WTC11 (cell line): ENCODE results near the gene SCUBE1. TPM values are rescaled to one million over a fixed set of nuclear protein-coding genes. Genes with fewer than 3 reads are reported as not detected.

Source experiments
- ATAC-seq: fragments of 200-7000 bp; cut with Tn5 transposase; 2 replicates; pipeline ENCODE4 v1.10.0; 2021; ENCODE audit warnings: mild to moderate bottlenecking, moderate library complexity
- CTCF ChIA-PET: fragments of 300-600 bp; sonication (Branson Sonifier 250); formaldehyde crosslinking; loops from one replicate; lab custom pipeline; 2021; ENCODE audit warnings: antibody characterized with exemption; lab: Charles Lee
- POLR2A ChIA-PET: fragments of 350-600 bp; sonication (Branson Sonifier 250); formaldehyde crosslinking; loops from one replicate; lab custom pipeline; 2021; ENCODE audit warnings: antibody characterized with exemption; lab: Charles Lee
- DNase-seq: peaks from one replicate; pipeline ENCODE4 v3.0.0; 2021; ENCODE audit warnings: low spot score
- H3K27ac Mint-ChIP-seq: 2 replicates; pipeline ENCODE4 v1.8.0; 2021; ENCODE audit warnings: mixed read lengths
- H3K27me3 Mint-ChIP-seq: 2 replicates; pipeline ENCODE4 v1.8.0; 2021; ENCODE audit warnings: low read depth, mild to moderate bottlenecking, moderate library complexity, mixed read lengths
- H3K36me3 Mint-ChIP-seq: 2 replicates; pipeline ENCODE4 v1.8.0; 2021; ENCODE audit warnings: mixed read lengths
- H3K4me1 Mint-ChIP-seq: 2 replicates; pipeline ENCODE4 v1.8.0; 2022; ENCODE audit warnings: mixed read lengths
- H3K4me3 Mint-ChIP-seq: 2 replicates; pipeline ENCODE4 v1.8.0; 2021; ENCODE audit warnings: mild to moderate bottlenecking, moderate library complexity, mixed read lengths
- H3K9me3 Mint-ChIP-seq: 2 replicates; pipeline ENCODE4 v1.8.0; 2021; ENCODE audit warnings: mixed read lengths
- ATF1 ChIP-seq: sonication (generic); formaldehyde crosslinking; IDR thresholded peaks from 2 replicates; pipeline ENCODE4 v1.8.1; 2023; ENCODE audit warnings: mild to moderate bottlenecking, moderate library complexity, missing genetic modification reagents
- EMX1 ChIP-seq: fragments of 250-450 bp; sonication (Bioruptor Pico); IDR thresholded peaks from 2 replicates; pipeline ENCODE4 v1.8.0; 2021; ENCODE audit warnings: mild to moderate bottlenecking
- FOXP1 ChIP-seq: sonication (generic); formaldehyde crosslinking; IDR thresholded peaks from 2 replicates; pipeline ENCODE4 v1.8.0; 2022; ENCODE audit warnings: missing genetic modification reagents, mild to moderate bottlenecking, moderate library complexity, borderline replicate concordance
- GRHL2 ChIP-seq: fragments of 250-450 bp; sonication (Bioruptor Pico); IDR thresholded peaks from 2 replicates; pipeline ENCODE4 v1.8.0; 2022; ENCODE audit warnings: mild to moderate bottlenecking, moderate library complexity; ENCODE audit not compliant: insufficient replicate concordance, severe bottlenecking
- MXD4 ChIP-seq: fragments of 250-450 bp; sonication (Bioruptor Pico); IDR thresholded peaks from 2 replicates; pipeline ENCODE4 v1.8.0; 2021; ENCODE audit warnings: mild to moderate bottlenecking, moderate library complexity, borderline replicate concordance
- MYBL2 ChIP-seq: sonication (generic); formaldehyde crosslinking; IDR thresholded peaks from 2 replicates; pipeline ENCODE4 v1.8.1; 2023; ENCODE audit warnings: mild to moderate bottlenecking, moderate library complexity, missing genetic modification reagents
- NFE2L1 ChIP-seq: sonication (generic); formaldehyde crosslinking; IDR thresholded peaks from 2 replicates; pipeline ENCODE4 v1.8.1; 2023; ENCODE audit warnings: missing genetic modification reagents
- NFYB ChIP-seq: sonication (generic); formaldehyde crosslinking; conservative IDR thresholded peaks from 2 replicates; pipeline ENCODE4 v1.8.0; 2022; ENCODE audit warnings: low read depth, missing genetic modification reagents
- NR2C2 ChIP-seq: sonication (generic); formaldehyde crosslinking; IDR thresholded peaks from 2 replicates; pipeline ENCODE4 v1.8.0; 2022; ENCODE audit warnings: mild to moderate bottlenecking, missing genetic modification reagents
- SMAD3 ChIP-seq: sonication (generic); formaldehyde crosslinking; IDR thresholded peaks from 2 replicates; pipeline ENCODE4 v1.8.0; 2022; ENCODE audit warnings: missing genetic modification reagents, mild to moderate bottlenecking, borderline replicate concordance
- SOX15 ChIP-seq: fragments of 250-450 bp; sonication (Bioruptor Pico); IDR thresholded peaks from 2 replicates; pipeline ENCODE4 v1.9.0; 2021; ENCODE audit warnings: mild to moderate bottlenecking
- SP1 ChIP-seq: sonication (generic); formaldehyde crosslinking; conservative IDR thresholded peaks from 2 replicates; pipeline ENCODE4 v1.8.1; 2022; ENCODE audit warnings: missing genetic modification reagents
- ZBTB21 ChIP-seq: sonication (generic); formaldehyde crosslinking; IDR thresholded peaks from 2 replicates; pipeline ENCODE4 v1.8.1; 2023; ENCODE audit warnings: mild to moderate bottlenecking, missing genetic modification reagents, borderline replicate concordance
- ZNF219 ChIP-seq: sonication (generic); formaldehyde crosslinking; IDR thresholded peaks from 2 replicates; pipeline ENCODE4 v1.8.0; 2023; ENCODE audit warnings: missing genetic modification reagents, mild to moderate bottlenecking, borderline replicate concordance
- total RNA-seq: library from RNA; stranded (reverse); gene quantifications from 3 replicates; pipeline ENCODE4 v1.2.3, GENCODE V29; 2021
- TF ChIP-seq, protein P1 (sequence below): sonication (generic); formaldehyde crosslinking; IDR thresholded peaks from 2 replicates; pipeline ENCODE4 v1.8.0; 2022; ENCODE audit warnings: mild to moderate bottlenecking, missing genetic modification reagents
- TF ChIP-seq, protein P2 (sequence below): sonication (generic); formaldehyde crosslinking; conservative IDR thresholded peaks from 2 replicates; pipeline ENCODE4 v1.8.1; 2023; ENCODE audit warnings: mild to moderate bottlenecking, low read depth, missing genetic modification reagents, moderate library complexity
- TF ChIP-seq, protein P3 (sequence below): sonication (generic); formaldehyde crosslinking; IDR thresholded peaks from 2 replicates; pipeline ENCODE4 v1.8.1; 2022; ENCODE audit warnings: low read depth, mild to moderate bottlenecking, moderate library complexity, missing genetic modification reagents, borderline replicate concordance
- TF ChIP-seq, protein P4 (sequence below): fragments of 250-450 bp; sonication (Bioruptor Pico); IDR thresholded peaks from 2 replicates; pipeline ENCODE4 v2.1.2; 2022; ENCODE audit warnings: mild to moderate bottlenecking, moderate library complexity
- TF ChIP-seq, protein P5 (sequence below): sonication (generic); formaldehyde crosslinking; IDR thresholded peaks from 2 replicates; pipeline ENCODE4 v1.8.0; 2022; ENCODE audit warnings: mild to moderate bottlenecking, missing genetic modification reagents
- TF ChIP-seq, protein P6 (sequence below): sonication (generic); formaldehyde crosslinking; IDR thresholded peaks from 2 replicates; pipeline ENCODE4 v1.8.1; 2023; ENCODE audit warnings: mild to moderate bottlenecking, moderate library complexity, missing genetic modification reagents

Gene SCUBE1
- total RNA-seq, 1 experiment from 2014 or later: 6.9 TPM

DNA sequence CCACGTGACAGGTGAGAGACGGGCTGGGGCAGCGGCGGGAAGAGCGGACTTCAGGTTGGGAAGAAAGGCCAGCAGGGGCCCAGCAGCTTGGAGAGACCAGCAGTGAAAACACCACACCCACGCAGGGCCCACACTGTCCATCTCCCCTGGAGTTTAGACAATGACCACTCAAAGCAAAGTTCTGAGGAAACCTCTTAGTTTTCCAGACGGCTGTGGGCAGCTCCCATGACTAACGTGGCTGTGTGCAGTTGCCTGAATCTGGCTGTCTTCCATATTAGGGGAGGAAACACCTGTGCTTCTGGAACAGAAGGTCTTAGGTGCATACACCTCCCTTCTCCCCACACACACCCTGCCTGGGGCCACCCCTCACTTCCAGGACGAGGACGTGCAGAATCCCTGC is 85.6 kb downstream of the SCUBE1 start:
- H3K27me3 Mint-ChIP-seq: no peaks in the 10 kb centered on the region; the same call in 1 of the 2 replicates
- TF ChIP-seq MXD4 (CRISPR knock-in tag) (no peak), MYBL2 (CRISPR knock-in tag) (no peak), NFYB (CRISPR knock-in tag) (no peak), ZNF219 (CRISPR knock-in tag) (no peak)
- TF ChIP-seq, protein P1, sequence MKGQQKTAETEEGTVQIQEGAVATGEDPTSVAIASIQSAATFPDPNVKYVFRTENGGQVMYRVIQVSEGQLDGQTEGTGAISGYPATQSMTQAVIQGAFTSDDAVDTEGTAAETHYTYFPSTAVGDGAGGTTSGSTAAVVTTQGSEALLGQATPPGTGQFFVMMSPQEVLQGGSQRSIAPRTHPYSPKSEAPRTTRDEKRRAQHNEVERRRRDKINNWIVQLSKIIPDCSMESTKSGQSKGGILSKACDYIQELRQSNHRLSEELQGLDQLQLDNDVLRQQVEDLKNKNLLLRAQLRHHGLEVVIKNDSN (CRISPR knock-in tag): no peak
- TF ChIP-seq, protein P2, sequence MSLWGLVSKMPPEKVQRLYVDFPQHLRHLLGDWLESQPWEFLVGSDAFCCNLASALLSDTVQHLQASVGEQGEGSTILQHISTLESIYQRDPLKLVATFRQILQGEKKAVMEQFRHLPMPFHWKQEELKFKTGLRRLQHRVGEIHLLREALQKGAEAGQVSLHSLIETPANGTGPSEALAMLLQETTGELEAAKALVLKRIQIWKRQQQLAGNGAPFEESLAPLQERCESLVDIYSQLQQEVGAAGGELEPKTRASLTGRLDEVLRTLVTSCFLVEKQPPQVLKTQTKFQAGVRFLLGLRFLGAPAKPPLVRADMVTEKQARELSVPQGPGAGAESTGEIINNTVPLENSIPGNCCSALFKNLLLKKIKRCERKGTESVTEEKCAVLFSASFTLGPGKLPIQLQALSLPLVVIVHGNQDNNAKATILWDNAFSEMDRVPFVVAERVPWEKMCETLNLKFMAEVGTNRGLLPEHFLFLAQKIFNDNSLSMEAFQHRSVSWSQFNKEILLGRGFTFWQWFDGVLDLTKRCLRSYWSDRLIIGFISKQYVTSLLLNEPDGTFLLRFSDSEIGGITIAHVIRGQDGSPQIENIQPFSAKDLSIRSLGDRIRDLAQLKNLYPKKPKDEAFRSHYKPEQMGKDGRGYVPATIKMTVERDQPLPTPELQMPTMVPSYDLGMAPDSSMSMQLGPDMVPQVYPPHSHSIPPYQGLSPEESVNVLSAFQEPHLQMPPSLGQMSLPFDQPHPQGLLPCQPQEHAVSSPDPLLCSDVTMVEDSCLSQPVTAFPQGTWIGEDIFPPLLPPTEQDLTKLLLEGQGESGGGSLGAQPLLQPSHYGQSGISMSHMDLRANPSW (CRISPR knock-in tag): no peak
- TF ChIP-seq, all 79 proteins: peak for 0
- Mint-ChIP-seq H3K9me3 (no peaks in the 10 kb centered on the region), H3K36me3 (no peaks in the 10 kb centered on the region), H3K4me1 (peaks cover 7% of the 10 kb centered on the region; the same call in 1 of the 2 replicates), H3K27ac (no peak overlapping the region), H3K4me3 (no peak overlapping the region)
- ChIA-PET CTCF (interaction anchor here (1.5 to 4.9 kb wide), 2 partner anchors 26 to 70 kb away, joined by 4 to 33 read pairs; partner anchors contain the start of gene TTLL12), POLR2A (no interaction called here)
- ATAC-seq (no peak), DNase-seq (no peak)

DNA sequence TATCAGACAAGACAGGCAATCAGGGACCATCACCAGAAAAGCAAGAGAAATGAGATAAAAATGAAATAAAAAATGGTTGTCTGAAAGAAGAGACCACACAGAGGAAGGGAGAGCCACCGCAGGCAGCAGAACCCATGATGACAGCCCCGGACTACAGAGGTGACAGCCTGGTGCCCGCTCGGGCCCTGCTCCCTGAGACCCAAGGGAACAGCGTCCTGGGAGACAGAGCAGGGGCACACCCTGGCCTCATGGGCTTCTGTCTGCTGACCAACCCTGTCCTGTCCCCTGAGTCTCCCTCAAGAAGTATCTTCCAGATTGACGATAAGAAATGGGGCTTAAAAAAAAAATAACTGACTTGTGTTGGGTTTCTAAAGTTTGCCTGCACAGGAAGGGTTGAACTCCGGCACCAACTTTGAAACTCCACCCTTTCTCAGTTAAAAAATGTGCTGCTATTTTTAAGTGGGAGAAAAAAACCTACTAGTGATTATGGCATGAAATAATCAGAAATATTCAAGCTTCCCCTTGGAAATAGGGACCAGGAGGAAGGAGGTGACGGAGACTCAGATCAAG is 86.1 kb downstream of the SCUBE1 start:
- Mint-ChIP-seq H3K36me3 (no peaks in the 10 kb centered on the region), H3K27ac (no peak overlapping the region)
- TF ChIP-seq NR2C2 (CRISPR knock-in tag) (no peak), EMX1 (CRISPR knock-in tag) (no peak), SP1 (CRISPR knock-in tag) (no peak), ZNF219 (CRISPR knock-in tag) (no peak), NFE2L1 (CRISPR knock-in tag) (no peak), ZBTB21 (CRISPR knock-in tag) (no peak), SMAD3 (no peak), GRHL2 (no peak), SOX15 (no peak), FOXP1 (no peak), ATF1 (CRISPR knock-in tag) (no peak)
- TF ChIP-seq, protein P3, sequence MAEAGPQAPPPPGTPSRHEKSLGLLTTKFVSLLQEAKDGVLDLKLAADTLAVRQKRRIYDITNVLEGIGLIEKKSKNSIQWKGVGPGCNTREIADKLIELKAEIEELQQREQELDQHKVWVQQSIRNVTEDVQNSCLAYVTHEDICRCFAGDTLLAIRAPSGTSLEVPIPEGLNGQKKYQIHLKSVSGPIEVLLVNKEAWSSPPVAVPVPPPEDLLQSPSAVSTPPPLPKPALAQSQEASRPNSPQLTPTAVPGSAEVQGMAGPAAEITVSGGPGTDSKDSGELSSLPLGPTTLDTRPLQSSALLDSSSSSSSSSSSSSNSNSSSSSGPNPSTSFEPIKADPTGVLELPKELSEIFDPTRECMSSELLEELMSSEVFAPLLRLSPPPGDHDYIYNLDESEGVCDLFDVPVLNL (CRISPR knock-in tag): no peak
- TF ChIP-seq, protein P4, sequence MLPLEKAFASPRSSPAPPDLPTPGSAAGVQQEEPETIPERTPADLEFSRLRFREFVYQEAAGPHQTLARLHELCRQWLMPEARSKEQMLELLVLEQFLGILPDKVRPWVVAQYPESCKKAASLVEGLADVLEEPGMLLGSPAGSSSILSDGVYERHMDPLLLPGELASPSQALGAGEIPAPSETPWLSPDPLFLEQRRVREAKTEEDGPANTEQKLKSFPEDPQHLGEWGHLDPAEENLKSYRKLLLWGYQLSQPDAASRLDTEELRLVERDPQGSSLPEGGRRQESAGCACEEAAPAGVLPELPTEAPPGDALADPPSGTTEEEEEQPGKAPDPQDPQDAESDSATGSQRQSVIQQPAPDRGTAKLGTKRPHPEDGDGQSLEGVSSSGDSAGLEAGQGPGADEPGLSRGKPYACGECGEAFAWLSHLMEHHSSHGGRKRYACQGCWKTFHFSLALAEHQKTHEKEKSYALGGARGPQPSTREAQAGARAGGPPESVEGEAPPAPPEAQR: no peak
- TF ChIP-seq, protein P5, sequence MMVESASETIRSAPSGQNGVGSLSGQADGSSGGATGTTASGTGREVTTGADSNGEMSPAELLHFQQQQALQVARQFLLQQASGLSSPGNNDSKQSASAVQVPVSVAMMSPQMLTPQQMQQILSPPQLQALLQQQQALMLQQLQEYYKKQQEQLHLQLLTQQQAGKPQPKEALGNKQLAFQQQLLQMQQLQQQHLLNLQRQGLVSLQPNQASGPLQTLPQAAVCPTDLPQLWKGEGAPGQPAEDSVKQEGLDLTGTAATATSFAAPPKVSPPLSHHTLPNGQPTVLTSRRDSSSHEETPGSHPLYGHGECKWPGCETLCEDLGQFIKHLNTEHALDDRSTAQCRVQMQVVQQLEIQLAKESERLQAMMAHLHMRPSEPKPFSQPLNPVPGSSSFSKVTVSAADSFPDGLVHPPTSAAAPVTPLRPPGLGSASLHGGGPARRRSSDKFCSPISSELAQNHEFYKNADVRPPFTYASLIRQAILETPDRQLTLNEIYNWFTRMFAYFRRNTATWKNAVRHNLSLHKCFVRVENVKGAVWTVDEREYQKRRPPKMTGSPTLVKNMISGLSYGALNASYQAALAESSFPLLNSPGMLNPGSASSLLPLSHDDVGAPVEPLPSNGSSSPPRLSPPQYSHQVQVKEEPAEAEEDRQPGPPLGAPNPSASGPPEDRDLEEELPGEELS (CRISPR knock-in tag): no peak
- TF ChIP-seq, protein P6, sequence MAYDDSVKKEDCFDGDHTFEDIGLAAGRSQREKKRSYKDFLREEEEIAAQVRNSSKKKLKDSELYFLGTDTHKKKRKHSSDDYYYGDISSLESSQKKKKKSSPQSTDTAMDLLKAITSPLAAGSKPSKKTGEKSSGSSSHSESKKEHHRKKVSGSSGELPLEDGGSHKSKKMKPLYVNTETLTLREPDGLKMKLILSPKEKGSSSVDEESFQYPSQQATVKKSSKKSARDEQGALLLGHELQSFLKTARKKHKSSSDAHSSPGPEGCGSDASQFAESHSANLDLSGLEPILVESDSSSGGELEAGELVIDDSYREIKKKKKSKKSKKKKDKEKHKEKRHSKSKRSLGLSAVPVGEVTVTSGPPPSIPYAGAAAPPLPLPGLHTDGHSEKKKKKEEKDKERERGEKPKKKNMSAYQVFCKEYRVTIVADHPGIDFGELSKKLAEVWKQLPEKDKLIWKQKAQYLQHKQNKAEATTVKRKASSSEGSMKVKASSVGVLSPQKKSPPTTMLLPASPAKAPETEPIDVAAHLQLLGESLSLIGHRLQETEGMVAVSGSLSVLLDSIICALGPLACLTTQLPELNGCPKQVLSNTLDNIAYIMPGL (CRISPR knock-in tag): no peak
- TF ChIP-seq, all 79 proteins: peak for 0
- Mint-ChIP-seq H3K4me3 (no peak overlapping the region), H3K4me1 (peaks cover 7% of the 10 kb centered on the region; the same call in 1 of the 2 replicates), H3K27me3 (no peaks in the 10 kb centered on the region; the same call in 1 of the 2 replicates), H3K9me3 (no peaks in the 10 kb centered on the region)
- ATAC-seq: no peak
- POLR2A ChIA-PET: no interaction called here
- DNase-seq: no peak
- CTCF ChIA-PET: interaction anchor here (1.5 kb wide), 1 partner anchor 70 kb away, joined by 4 read pairs; the partner anchor contains the start of gene TTLL12
